Renal cortex interstitium (tissue), 11 donors: ENCODE data around the gene TMEM209. TPM values are rescaled to one million over a fixed set of nuclear protein-coding genes. Genes with fewer than 3 reads are reported as not detected.
A peak's percentile ranks its signal among the peaks of the same experiment; 100 is the strongest.
"Not testable (repeated sequence)": the region's sequence is repeated elsewhere in the genome, so short reads cannot be mapped to it uniquely, and the experiment has no call there.

Experiments used
- DNase-seq, 11 donors: peaks; one replicate each; pipeline ENCODE4 v3.0.0-alpha.2; 2013; ENCODE audit warnings: low read depth in 9 of 11, low spot score in 4 of 11; ENCODE audit errors: extremely low read depth in 1 of 11
- polyA plus RNA-seq, 3 donors: library from polyadenylated mRNA; unstranded; fragments of 120-200 nt; gene quantifications; one replicate each; pipeline ENCODE4 v1.2.1, GENCODE V29; 2013; ENCODE audit not compliant: insufficient read length in 3 of 3

TMEM209 gene
- polyA plus RNA-seq, 3 donors, result 24.5 to 32.1 (median 29.5) TPM

GRCh38 chr7:130136579-130137167, 68.5 kb downstream of the TMEM209 start:
- no peak for DNase-seq

GRCh38 chr7:130135208-130136205, 69.7 kb downstream of the TMEM209 start:
- DNase-seq, result no peak

DNA sequence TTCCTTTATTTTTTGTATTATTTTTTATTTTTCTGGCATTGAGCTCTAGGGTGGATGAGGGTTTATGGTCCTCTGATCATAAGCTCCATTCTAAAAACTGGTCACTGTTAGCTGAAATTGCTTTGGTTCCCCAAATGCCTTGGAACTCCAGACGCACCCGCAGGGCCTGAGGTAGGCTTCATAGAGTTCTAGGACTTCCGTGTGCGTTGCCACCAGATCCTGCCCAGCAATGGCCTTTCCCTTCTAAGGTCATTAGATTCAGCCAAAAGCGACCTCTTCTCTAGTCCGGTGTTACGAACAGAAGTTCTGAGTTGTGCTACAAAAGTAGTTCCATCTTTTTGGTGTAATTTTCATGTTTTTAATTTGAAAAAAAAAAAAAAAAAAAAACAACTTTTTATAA, 70.5 kb downstream of the TMEM209 start:
- DNase-seq, result no peak

DNA sequence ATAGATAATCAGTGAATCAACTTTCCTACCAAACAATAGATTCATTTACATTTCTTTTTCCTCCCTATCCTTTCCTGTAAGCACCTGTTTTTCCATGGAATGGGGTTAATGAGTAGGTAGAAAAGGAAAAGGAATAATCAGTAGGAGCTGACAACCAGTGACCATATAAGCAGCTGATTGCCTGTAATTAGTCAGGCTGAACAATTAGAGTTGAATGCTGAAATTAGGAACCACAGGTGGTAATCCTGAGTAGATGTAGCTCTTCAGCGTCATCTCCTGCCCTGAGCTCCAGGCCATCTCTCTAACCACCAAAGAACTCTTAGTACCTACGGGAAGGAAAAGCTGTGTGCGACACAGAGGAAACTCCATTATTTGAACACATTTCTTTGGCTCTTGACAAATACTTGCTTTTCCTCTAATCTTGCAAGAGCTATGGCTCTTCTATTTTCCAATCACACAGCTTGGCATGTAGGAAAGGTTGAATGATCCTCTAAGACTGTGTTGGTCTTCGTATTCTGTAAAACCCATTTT, 71.0 kb downstream of the TMEM209 start:
- DNase-seq, result no peak

DNA sequence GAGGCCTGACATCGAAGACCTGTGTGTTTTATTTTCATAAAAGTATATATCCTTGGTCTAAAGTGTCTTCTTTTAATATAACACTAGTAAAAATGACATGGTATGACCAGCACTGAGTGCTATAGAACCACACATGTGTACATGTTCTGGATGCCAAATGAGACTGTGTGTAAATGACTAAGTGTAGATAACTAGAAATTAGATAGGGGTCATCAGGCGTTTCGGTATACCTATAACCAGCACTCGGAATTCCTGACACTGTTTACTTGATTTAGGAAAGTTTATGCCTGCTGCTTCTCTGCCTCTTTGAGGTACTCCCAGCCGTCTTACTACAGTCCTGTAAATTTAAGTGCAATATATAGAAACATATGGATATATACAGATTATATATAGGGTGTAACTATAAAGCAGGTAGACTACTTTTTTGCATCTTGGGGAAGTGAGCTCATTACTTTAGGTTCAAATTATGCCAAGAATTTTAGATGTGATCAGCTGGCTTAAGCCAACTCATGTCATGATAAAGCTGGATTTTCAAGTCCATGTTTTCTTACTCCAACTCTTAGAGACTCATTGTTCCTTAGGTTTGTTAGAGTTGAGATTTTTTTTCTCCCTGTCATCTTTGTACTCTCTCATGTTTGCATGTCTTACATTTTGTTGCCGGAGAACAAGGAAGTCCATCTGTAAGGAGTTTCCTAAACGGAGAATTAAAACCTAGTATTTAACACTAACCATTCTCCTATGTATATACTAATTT, 72.0 kb downstream of the TMEM209 start:
- DNase-seq, result no peak

- no peak for DNase-seq
These were observed 73.0 kb downstream of the TMEM209 start for GRCh38 chr7:130131964-130132875.

- no peak for DNase-seq
These were observed 73.9 kb downstream of the TMEM209 start for GRCh38 chr7:130131191-130131834.

DNA sequence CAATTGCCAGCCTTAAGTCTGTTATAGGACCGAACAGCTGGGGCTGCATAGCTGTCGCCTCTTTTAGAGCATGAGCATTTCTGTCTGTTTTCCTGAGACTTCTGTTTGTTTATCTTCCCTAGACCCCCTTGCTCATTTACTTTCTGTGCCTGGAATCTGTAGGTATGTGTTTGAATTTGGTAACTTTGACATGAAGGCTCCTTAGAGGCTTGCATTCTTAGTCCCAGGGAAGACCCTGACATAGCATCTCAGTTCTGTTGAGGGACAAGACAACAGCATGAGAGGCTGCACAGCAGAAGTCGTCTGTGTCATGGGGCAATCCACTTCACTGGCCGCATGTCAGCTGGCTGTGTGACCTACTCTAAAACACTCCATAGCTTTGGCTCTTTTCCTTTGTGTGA, 76.2 kb downstream of the TMEM209 start:
- no peak for DNase-seq

- peak in 7 of 11 donors; percentile 30 to 77 (median 51) for DNase-seq
These were observed 77.3 kb downstream of the TMEM209 start for GRCh38 chr7:130127821-130128317.

- DNase-seq, result no peak
These were observed 77.8 kb downstream of the TMEM209 start for GRCh38 chr7:130127404-130127803.

DNA sequence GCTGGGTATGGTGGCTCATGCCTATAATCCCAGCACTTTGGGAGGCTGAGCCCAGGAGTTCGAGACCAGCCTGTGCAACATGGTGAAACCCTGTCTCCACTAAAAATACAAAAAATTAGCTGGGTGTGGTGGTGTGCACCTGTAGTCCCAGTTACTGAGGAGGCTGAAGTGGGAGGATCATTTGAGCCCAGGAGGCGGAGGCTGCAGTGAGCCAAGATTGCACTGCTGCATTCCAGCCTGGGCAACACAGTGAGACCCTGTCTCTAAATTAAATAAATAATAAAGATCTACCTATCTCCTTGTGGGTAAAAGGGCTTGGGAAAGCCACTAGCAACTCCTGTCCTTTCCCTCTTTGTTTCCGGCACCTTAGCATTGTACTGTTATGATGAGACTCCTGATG, 78.4 kb downstream of the TMEM209 start:
- DNase-seq, result not testable (repeated sequence)

DNA sequence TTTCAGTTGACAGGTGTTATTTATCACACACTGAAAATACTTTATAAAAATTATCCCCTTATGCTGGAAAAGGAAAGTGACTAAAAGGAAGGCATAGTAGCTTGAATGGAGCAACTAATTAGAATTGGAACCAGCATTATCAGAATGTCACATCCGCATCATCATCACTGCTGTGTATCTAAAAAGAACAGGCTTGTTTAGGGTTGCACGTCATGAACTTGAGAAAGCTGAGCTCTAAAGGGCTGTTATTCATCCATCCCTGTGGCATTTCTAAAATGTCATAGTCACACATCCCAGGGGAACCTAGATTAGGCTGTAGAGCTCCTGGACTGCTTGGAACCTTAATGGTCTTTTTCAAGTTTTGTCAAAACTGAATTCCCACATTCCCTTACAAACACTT, 80.5 kb downstream of the TMEM209 start:
- DNase-seq, result no peak

DNA sequence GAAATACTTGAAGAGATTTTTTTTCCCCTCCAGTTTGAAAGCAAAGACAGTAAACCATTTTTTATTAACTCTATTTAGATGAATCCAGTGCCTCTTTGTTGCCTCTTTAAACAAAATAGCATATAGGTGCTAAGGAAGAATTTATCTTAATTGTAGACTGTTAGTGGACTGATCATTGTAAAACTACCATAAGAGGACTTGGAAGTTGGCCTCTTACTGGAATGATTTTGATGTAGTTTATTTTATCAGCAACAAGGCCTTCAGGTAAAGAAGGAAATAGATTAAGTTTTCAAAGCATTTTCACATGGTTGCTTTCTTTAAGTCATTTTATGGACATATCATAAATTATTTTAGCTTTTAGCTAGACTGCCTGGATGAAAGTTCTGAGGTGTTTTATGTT, 81.7 kb downstream of the TMEM209 start:
- DNase-seq, result no peak

GRCh38 chr7:130118801-130119200, 86.4 kb downstream of the TMEM209 start:
- DNase-seq, result no peak

DNA sequence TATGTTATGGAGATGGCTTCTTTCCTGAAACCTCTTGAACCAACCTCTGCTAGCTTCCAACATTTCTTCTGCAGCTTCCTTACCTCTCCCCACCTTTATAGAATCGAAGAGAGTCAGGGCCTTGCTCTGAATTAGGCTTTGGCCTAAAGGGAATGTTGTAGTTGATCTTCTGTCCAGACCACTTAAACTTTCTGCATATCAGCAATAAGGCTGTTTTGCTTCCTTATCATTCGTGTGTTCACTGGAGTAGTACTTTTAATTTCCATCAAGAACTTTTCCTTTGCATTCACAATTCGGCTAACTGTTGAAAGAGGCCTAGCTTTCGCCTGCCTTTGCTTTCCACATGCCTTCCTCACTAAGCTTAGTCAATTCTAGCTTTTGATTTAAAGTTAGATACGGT, 86.9 kb downstream of the TMEM209 start:
- no peak for DNase-seq

DNA sequence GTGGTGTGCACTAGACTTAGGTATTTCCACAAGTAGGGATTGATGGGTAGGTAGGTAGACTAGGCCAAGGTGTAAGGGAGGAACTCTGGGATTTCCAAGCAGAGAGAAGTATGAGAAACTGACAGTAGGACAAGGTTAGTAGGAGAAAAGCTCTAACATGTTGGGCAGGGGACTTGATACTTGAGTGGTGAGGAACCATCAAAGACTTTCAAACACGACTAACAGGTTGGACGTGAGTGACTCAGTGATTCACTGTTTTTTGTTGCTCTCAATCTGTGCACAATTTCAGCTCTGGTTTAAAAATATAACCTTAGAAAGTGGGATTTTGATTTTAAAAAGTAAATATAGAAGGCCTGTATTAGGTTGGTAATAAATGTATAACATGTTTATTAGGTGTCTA, 90.4 kb downstream of the TMEM209 start:
- no peak for DNase-seq
